H4 (cell line): ENCODE data around the gene POLN. TPM values are rescaled to one million over a fixed set of nuclear protein-coding genes. Genes with fewer than 3 reads are reported as not detected.

Source experiments
- DNase-seq: peaks from one replicate; pipeline ENCODE4 v3.0.0-alpha.2; 2015; ENCODE audit warnings: low spot score
- total RNA-seq: library from RNA; depleted of rRNA; stranded (reverse); fragments of >200 nt; shearing (Covaris generic); gene quantifications from 2 replicates; pipeline ENCODE4 v1.2.3, GENCODE V29; 2014

POLN gene
- total RNA-seq, 1 experiment from 2014 or later: 1.8 TPM

DNA sequence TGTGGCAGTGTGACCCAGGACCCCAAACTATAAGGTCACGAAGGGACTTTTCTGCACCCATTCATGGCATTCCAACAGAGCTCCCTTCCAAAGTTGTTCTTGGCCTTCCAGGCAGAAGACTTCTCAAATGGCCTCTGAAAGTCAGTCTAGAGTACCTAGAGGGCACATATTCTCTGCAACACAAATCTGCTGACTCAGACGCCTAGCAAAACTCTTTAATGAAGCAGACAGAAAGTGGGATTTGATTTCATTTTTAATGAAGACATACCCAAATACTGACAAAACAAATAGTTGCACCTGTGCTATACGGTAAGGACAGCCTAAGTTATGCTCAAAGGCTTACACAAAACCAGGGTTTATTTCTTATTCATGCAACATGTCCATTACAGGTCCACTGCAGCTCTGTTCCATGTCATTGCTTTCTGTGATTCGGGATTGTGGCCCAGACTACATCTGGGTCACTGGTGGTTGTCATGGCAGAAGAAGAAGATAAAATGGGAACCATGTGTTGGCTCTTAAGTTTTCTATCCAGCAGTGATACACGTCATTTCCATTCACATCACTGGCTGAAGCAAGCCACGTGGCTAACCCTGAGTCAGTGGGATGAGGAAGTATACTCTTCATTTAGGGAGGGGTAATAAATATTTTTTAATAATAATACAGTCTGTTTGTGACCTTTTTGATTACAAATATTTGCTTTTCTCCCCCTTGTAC, 125.1 kb downstream of the POLN start:
- no peak for DNase-seq

DNA sequence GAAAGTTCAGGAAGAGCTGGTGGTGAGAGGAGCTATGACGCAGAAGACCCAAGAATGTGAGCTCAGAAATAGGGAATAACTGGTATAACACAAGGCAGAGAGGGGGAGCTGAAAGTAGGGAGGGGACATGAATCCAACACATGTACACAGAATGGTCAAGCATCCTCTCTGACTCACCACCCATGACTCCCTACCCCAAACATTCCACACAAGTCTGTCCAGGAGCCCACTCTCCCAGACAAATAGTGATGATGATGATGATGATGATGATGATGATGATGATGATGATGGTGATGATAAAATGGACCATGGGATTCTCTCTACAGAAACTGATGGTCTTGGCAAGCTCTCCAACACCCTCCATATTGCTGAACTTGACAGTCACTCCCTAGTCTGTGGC, 136.4 kb downstream of the POLN start:
- DNase-seq: no peak

DNA sequence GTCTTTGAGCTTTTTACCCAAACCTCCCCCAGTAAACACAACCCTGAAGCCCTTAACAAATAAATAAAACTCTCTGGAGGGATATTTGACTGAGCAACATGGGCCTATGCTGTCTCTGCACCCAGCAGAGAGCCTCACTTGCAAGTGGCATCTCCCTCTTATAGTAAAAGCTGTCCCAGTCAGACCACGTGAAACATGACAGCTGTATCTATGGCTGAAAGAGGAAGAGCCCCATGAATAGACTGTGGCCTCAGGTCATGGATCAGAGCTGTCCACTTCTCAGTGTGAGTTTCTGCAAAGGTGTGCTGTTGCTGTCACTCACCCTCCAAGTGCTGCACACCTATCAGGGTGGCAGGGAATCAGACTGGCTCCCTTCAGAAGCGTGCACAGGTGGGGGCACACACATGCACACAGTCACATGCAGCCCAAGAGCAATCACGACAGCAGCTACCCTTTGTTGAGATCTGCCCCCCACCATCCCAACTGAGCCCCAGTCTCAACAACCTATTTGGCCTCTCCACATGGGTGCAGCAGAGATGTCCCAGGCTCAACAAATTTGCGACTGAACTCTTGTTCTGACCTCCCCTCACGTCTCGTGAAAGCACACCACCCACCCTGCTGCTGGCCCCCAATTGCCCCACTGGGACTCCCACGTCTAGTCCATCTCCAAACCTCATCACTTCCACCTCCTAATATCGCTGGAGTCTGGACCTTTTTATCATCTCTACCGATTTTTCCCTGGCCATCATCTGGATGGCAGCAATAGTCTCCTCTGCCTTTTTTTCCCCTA, 137.2 kb downstream of the POLN start:
- DNase-seq: no peak

DNA sequence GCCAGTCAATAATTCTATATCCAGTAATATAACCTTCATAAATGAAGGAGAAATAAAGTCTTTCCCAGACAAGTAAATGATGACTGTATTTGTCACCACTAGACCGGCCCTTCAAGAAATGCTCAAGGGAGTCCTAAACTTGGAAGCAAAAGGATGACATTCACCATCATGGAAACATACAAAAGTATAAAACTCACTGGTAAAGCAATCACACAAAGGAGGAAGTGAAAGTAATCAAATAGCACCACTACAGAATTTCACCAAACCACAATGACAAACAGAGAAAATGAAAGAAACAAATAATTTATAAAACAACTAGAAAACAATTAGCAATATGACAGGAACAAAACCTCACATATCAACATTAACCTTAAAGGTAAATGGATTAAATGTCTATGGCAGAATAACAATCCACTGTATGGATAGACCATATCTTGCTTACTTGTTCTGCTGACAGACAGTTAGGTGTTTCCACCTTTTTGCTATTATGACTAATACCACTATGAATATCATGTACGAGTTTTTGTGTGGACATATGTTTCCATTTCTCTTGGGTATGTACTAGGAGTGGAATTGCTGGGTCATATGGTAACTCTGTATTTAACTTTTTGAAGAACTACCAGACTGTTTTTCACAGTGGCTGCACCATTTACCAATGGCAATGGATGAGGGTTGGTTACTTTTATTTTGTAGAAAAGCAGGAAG, 137.9 kb downstream of the POLN start:
- no peak for DNase-seq

DNA sequence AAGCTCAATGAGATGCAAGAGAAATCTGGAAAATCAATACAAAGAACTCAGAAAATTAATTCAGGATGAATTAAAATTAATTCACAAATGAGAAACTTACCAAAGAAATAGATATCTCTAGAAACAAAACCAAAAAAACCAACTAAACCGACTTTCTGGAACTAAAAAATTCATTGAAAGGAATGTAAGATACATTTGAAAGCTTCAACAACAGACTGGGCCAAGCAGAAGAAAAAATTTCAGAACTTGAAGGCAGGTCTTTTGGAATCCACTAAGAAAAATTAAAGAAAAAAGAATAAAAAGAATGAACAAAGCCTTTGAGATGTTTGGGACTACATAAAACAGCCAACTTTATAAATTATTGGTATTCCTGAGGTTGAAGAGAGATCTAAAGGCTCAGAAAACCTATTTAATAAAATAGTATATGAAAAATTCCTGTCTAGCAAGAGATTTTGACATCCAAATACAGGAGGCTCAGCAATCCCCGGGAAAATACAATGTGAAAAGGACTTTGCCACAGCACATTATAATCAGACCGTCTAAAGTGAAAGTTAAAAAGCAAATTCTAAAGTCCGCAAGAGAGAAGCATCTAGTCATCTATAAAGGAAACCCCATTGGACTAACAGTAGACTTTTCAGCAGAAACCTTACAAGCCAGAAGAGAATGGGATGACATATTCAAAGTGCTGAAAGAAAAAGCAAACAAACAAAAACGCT, 138.6 kb downstream of the POLN start:
- DNase-seq: no peak

DNA sequence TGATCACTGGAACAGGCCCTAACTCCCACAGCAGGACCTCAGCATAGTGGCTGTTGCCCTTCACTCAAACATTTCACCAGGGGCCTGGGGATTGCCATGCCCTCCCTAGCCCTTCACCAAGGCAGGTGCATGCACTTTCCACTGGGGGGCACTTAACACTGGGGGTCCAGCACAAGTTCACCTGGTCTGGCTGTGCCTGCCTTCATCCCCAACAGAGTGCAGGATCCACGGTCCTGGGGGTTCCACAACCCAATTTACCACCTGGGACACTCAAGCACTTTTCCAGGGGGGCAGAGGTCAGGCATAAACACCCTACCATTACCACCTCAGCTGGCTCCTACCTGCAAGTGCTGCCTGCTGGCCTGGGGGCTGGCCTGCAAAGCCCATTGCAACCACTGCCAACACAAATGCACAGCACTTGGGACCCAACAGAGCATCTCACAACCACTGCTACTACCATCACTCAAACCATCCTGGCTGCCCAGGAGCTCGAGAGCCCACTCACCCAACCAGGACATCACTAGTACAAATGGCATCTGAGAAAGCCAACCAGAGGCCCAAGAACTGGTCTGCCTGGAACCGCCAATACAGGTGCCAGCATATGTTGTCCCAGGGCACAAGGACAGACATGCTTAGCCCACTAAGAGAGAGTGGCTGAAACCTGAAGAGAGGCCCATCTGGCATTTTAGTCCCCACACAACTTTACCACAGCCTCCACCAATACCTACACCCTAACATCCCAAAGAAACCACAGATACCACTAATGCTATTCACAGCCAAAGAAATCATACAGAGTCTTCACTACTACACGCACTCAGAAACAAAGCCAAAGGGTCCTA, 139.7 kb downstream of the POLN start:
- no peak for DNase-seq

DNA sequence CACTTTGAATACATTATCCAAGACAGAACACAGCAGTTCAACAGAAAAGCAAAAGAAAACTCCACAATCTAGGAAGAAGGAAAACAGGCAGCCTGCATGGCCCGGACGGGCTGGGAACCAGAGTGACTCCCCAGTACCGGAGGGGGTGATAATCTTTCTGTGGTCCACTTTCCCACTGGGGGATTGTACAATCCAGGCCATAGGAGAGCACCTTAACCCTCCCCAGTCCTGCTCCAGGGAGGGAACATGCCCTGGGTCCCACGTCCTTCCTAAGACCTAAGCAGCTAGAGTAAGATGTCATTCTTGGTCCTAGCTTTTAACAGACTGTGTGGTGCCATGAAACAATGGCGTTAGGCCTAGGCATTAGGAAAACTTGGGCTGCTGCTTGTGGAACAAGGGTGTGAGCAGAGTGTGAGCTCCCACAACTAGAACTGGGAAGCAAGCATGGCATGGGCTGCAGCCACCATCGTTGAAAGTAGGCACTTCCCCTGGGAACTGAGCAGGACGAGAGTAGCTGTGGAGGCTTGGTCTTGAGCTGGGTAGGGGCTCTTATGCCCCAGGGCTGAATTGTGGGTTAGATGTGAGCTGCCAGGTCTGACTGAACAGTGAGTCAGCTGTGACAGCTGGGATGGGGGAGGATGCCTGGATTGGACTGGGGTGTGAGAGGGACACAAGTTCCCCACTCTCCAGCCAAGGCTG, 140.4 kb downstream of the POLN start:
- DNase-seq: no peak

DNA sequence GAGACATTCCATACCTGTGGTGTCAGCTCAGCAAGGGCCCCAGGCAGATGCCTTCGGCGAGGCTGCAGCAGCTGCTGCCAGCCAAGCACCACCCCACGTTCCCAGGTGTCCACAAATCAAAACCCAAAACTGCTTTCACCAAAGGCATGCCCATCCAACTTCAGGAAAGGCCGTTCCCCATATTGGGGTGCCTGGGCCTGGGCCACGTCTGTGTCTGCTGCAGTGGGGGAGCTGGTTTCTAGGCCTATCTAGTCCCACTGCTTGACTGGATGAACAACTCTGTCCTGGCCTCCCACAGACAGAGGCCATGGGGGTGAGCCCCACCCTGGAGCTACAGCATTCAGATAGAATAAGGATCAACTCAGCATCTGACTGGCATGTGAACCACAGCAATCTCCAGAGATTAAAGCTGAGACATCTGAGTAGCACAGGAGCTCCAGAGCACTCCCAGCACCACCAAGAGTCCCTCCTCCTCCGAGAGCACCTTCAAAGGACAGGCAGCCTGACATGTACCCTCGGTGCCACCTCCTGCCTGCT, 145.8 kb downstream of the POLN start:
- no peak for DNase-seq

DNA sequence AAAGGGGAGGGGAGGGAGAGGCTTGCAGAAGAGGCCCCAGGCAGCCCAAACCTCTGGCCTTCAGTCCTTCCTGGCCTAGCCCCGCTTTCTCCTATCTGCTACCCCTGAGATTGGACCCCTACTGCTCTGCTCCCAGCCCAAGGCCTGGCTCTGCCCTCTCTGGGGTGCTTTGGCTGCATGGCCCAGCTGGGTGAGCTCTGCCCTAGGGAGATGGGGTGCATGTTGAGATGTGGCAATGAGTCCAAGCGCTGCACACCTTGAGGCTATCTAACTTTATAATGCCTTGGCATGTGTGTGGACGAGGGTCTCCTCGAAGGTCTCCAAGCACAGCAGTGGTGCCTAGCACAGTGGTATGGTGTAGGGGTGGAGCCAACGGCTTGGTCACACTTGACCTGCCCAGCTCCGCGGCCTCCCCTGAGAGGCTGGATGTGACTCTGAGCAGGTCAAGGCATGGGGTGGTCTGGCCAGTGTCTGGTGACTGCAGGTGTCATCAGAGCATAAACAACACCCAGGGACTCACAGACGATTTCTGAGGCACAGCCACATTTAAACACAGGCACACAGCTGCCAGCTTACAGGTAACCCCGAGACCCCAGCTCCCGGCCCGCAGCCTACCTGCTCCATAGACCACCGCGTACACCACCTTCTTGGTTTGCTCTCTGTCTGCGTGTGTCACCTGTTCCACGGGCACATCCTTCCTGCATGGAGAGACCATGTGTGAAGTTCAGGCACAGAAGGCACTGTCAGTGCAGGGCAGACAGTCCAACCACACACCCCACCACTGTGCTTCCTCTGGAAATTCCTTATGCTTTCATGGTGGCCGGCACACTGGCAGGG, 146.5 kb downstream of the POLN start:
- DNase-seq: no peak

DNA sequence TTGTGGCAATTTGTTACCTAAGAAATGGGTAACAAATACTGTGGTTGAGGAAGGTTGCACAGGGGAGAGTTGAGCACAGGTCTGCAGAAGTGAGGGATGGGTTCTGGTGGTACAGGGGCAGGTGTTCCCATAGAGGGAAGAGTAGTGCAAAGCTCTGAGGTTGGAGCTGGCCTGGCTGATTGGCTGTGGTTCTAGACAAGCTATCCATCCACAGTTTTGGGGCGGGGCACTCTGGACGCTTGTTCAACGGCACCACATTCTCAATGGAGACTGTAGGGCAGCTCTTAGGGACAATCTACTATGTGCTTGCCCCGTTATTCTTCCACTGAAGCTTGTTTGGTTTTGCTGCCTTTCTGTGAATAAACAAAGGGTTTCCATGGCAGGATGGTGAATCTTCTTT, 147.4 kb downstream of the POLN start:
- no peak for DNase-seq

DNA sequence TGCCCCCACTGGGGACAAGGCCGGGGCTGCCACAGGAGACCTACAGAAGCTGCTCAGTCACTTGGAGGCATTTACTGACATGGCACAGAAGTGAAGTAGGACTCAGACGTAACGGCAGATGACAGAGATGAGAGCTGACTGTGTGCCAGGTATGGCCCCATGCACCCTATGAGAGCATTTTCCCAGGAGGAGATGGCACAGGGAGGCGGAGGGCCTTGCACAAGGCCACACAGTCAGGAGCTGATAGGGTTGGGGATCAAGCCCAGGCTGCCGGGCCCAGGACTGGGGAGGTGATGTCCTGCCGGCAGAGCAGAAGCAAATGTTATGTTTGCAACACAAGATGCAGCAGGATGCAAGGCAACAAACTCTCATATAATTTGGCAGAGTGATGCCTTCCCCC, 148.7 kb downstream of the POLN start:
- no peak for DNase-seq

DNA sequence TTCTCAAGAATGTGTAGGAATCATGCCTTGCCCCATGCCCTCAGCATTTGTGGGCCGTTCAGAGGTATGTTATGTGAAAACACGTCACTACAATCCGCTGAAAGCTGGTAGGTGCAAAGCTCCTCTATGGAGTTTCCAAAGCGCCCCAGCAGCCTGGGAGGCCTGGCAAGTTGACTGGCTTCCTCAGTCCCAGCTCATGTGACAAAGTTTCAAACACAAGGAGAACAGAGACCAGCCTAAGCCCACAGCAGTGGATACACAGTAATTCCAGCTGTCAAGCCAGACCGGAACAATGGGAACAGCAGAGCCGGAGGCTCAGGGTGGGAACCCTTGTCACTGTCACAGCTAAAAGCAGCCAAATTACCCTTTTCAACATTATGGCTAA, 149.3 kb downstream of the POLN start:
- no peak for DNase-seq

DNA sequence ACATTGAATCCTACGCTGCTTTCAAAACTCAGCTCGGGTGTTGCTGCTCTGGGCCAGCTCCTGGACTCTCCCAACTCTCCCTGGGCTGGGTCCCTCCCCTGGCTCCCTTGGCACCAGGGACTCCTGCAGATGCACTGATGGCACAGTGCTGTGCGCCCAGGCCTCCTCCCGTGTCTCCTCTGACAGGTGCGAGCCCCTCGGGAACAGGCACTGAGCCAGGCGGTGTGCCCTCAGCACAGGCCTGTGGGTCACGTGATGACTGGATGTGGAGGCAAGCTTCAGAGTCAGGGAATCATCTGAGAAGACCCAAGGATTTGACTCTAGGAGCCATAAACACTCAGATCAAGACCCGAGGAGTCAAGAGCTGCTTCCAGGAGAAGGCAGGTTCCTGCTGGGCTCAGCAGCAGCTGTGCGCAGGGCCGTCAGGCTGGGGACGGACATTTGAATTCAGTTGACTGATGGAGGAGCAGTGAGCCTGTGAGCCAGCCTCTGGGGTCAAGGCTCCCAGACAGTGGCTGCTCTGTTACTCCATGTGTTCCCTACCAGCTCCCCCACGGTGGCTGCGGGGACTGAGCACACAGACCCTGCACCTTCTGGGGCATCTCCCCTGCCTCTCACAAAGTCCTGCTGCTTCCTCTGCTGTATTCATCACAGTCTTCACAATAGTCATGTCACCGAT, 149.8 kb downstream of the POLN start:
- DNase-seq: no peak

DNA sequence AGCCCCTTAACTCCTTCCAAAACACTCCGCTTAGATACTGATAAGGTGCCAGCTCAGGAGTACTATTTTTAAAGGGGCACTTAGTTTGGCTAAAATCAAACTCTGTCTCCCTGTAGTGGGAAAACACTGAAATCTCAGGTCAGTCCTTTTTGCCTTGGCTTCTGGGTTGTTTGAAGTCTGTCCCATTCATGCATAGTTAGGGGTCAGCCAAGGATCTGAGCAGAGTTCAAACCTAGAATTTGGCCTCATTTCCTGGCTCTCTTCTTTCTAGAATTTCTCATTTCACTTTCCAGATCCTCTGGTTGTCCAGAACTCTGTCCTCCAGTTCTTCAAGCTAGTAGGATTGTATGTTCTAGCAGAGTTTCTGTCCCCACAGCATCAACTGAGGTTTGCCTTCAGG, 151.3 kb downstream of the POLN start:
- no peak for DNase-seq

DNA sequence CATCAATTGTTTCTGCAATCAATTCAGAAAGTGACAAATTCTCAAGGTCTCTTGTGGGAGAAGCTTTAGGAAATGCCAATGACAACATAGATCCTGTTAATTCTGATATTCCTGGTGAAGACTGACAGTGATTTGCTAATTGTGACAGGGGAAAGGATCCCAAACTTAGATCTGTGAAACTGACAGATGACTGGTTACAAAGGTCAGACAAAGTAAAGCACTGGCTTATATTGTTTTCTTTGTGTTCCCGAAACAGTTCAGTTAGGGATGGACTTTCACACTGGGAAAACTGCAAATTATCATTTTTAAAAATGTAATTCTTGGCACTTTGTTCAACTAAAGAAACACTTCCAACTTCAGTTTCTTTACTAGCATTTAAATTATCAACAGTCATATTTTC, 152.7 kb downstream of the POLN start:
- no peak for DNase-seq

DNA sequence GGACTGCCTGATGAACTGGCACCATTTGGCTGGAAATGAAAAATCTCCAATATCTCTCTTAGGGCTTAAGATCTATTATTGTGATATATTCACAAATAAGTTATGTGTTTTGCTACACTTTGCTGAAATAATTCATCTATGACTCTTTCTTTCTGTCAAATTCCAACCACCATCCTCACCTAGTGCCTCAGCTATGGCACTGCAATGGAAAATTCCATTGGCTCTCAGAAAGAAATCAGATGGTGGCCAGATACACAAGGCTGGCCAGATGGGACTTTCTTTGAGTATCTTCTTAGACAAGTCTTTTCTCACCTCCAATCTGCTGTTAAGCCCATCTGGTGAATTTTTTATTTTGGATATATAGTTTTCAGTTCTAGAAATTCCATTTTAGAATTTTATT, 154.8 kb downstream of the POLN start:
- no peak for DNase-seq

DNA sequence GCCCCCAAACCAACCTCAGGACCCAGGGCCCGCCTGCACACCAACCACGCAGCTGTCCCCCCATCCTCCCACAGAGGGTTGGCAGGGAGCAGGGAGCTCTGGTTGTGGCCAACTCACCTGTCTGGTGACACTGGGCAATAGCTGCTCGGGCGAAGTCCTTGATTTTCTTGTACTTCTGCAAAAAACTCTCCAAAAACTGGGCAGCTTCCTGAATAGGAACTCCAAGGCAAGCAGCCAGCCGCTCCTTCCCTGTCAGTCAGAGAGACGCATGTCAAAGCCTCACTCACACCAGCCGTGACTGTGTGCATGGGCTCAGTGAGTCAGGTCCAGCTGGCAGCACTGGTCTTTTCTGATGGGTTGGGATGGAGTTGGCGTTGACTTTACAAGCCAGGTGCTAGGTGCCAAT, 156.4 kb downstream of the POLN start:
- DNase-seq: no peak

DNA sequence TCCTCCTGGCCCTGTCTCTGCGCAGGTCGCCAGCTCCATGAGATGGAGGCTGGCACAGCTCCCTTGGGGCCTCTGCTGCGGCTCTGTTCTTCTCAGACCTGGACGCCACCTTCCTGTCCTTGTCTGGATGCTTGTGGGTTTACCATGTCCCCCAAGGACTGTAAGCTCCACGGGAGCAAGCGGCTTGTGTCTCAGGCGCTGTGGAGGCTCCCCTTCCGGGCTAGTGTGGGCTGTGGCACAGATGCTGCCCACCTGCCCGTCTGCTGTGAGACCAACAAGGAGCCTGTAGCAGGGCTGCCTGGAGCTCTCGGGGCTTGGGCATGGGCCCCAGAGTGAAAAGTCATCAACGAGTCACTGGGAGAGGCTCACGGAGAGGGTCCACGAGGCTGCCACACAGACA, 157.6 kb downstream of the POLN start:
- DNase-seq: no peak

DNA sequence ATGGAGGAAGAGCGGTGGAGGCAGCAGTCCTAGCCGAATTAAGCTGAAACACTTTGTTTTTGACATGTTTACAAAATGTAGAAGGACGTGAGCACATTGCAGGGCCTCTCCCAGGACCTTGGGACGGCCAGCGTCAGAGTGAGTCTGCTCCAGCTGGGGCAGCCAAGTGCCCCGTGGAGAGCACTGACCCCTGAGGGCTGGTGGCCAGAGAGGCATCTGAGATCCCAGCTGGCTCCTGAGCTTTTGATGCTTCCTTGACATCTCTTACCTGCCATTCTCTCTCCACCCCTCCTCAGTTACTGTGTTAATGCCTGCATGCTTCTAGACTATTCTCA, 158.1 kb downstream of the POLN start:
- DNase-seq: no peak
